ENCODE data around the gene GPSM1. TPM values are rescaled to one million over a fixed set of nuclear protein-coding genes. Genes with fewer than 3 reads are reported as not detected.

GPSM1 gene
- total and polyA plus RNA-seq, 3 donors from 2014 or later, result 33.5 to 101 (median 84.4) TPM

DNA sequence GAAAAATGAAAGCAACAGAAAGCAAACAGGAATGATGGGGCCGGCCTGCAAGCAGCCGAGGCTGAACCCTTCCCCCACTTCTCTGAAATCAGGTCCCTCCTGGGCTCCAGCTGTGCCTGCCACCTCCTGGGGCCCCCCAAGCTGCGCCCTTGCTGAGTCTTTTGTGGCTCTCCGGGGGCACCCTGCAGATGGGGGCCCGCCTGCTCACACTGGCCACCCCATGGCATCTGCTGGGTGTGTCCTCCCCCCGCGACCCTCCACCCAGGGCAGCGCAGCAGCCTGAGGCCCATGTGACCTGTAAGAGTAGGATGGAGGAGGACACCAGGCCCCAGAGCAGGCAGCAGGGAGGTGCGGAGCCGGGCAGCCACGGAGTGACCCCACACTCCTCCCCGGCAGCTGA lies 5.7 kb downstream of the GPSM1 start:
- no peaks in the 10 kb centered on the region for H3K9me3 ChIP-seq
- TF ChIP-seq, protein P1, sequence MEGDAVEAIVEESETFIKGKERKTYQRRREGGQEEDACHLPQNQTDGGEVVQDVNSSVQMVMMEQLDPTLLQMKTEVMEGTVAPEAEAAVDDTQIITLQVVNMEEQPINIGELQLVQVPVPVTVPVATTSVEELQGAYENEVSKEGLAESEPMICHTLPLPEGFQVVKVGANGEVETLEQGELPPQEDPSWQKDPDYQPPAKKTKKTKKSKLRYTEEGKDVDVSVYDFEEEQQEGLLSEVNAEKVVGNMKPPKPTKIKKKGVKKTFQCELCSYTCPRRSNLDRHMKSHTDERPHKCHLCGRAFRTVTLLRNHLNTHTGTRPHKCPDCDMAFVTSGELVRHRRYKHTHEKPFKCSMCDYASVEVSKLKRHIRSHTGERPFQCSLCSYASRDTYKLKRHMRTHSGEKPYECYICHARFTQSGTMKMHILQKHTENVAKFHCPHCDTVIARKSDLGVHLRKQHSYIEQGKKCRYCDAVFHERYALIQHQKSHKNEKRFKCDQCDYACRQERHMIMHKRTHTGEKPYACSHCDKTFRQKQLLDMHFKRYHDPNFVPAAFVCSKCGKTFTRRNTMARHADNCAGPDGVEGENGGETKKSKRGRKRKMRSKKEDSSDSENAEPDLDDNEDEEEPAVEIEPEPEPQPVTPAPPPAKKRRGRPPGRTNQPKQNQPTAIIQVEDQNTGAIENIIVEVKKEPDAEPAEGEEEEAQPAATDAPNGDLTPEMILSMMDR (IDR thresholded peaks at IDR 0.05), result no peak
- no peak for TF ChIP-seq POLR2A (IDR thresholded peaks at IDR 0.05)
- no peak for DNase-seq
- no peaks in the 10 kb centered on the region for H3K27me3 ChIP-seq
- WGBS, 2 donors, result 91 to 93% methylated on average over 4 to 12 of the region's 12 CpGs
- no peaks in the 10 kb centered on the region for H3K36me3 ChIP-seq (ENCODE audit: low read depth, missing control alignments)
- no peak overlapping the region for H3K4me3 ChIP-seq
- intact Hi-C loops (cut with DNase I; ENCODE audit: low total_unique reads), result no loop called here
- H3K4me1 ChIP-seq, result peaks cover 9% of the 10 kb centered on the region
- H3K27ac ChIP-seq, result no peak overlapping the region

DNA sequence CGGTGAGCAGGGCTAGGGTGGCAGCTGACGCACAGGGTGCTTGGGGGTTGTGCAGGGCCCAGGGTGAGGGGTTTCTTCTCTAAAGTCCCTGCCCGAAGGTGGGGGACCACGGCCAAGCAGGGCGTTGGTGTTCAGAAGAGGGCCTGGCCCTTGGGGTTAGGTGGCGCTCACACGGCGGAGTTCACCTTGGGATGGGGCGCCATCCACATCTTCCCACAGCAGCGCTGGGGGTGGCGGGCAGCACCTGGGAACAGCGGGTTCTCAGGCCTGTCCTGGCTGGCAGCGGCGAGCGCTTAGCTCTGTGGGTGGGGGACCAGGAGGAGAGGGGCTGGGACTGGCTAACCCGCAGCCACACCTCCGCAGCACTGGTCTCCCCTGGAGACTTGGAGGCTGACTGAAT lies 6.1 kb downstream of the GPSM1 start:
- DNase-seq, result no peak
- no peak overlapping the region for H3K4me3 ChIP-seq
- no peaks in the 10 kb centered on the region for H3K27me3 ChIP-seq
- TF ChIP-seq, protein P1 (IDR thresholded peaks at IDR 0.05), result no peak
- TF ChIP-seq POLR2A (IDR thresholded peaks at IDR 0.05), result no peak
- 92 to 95% methylated on average over 4 to 17 of the region's 17 CpGs for WGBS, 2 donors
- intact Hi-C loops (cut with DNase I; ENCODE audit: low total_unique reads), result no loop called here
- peaks cover 9% of the 10 kb centered on the region for H3K4me1 ChIP-seq
- no peaks in the 10 kb centered on the region for H3K36me3 ChIP-seq (ENCODE audit: low read depth, missing control alignments)
- no peaks in the 10 kb centered on the region for H3K9me3 ChIP-seq
- H3K27ac ChIP-seq, result no peak overlapping the region

DNA sequence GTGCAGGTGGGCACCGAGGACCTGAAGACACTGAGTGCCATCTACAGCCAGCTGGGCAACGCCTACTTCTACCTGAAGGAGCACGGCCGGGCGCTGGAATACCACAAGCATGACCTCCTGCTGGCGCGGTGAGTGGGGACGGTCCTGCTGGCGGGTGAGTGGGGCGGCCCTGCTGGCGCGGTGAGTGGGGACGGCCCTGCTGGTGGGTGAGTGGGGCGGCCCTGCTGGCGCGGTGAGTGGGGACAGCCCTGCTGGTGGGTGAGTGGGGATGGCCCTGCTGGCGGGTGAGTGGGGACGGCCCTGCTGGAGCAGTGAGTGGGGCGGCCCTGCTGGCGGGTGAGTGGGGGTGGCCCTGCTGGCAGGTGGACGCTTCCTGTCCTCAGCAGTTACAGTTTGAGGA lies 7.2 kb downstream of the GPSM1 start:
- WGBS, 2 donors, result 93 to 100% methylated on average over 5 to 20 of the region's 21 CpGs
- Histone ChIP-seq H3K4me1 (peaks cover 7% of the 10 kb centered on the region), H3K27ac (no peak overlapping the region), H3K9me3 (no peaks in the 10 kb centered on the region), H3K36me3 (ENCODE audit: low read depth, missing control alignments) (no peaks in the 10 kb centered on the region), H3K4me3 (no peak overlapping the region), H3K27me3 (no peaks in the 10 kb centered on the region)
- no peak for TF ChIP-seq POLR2A (IDR thresholded peaks at IDR 0.05)
- TF ChIP-seq, protein P1 (IDR thresholded peaks at IDR 0.05), result no peak
- DNase-seq, result no peak
- intact Hi-C loops (cut with DNase I; ENCODE audit: low total_unique reads), result no loop called here

DNA sequence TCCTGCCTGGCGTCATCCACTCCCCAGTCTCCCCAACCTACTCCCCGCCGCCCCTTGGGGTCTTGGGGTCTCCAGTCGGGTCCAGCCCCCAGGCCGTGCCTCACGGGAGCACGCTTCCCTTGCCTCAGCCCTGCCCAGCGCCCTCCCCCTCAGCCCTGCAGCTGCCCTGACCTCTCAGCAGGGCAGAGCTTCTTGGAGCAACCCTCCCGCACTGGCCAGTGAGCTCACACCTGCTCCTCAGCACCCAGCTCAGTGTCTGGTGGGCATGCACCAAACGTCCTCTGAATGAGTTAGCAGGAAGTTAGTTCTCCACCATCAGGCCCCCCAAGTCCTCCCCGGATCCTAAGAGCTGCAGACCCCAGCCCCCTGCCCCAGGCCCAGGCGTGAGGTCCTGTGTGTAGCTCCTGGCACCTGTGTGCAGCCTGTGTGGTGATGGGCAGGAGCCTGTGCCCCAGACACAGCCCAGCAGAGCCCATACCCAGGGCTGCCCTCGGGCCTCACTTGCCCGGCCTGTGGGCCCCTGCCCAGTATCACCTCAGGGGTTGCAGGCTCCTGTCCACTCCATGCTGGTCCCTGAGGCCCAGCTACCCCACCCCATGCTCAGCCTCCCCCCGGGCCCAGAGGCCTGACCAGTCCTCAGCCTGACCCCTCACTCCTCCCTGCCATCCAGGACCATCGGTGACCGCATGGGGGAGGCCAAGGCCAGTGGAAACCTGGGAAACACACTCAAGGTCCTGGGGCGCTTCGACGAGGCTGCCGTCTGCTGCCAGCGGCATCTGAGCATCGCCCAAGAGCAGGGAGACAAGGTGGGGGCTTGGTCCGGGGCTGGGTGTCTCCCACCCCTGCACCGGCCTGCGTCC lies 8.2 kb downstream of the GPSM1 start:
- Histone ChIP-seq H3K27me3 (no peaks in the 10 kb centered on the region), H3K36me3 (ENCODE audit: low read depth, missing control alignments) (no peaks in the 10 kb centered on the region), H3K4me3 (no peak overlapping the region), H3K27ac (no peak overlapping the region), H3K4me1 (peaks cover 14% of the 10 kb centered on the region), H3K9me3 (no peaks in the 10 kb centered on the region)
- intact Hi-C loops (cut with DNase I; ENCODE audit: low total_unique reads), result no loop called here
- no peak for DNase-seq
- 86 to 90% methylated on average over 14 to 26 of the region's 26 CpGs for WGBS, 2 donors
- TF ChIP-seq POLR2A (IDR thresholded peaks at IDR 0.05), result no peak
- TF ChIP-seq, protein P1 (IDR thresholded peaks at IDR 0.05), result no peak
